Fibroblast of the aortic adventitia (primary cell): ENCODE data around the gene ARMH4. TPM values are rescaled to one million over a fixed set of nuclear protein-coding genes. Genes with fewer than 3 reads are reported as not detected.

Experiments used
- DNase-seq: peaks from one replicate; pipeline ENCODE4 v3.0.0-alpha.2; 2010; ENCODE audit warnings: low read depth
- H3K4me3 ChIP-seq: 2 replicates; pipeline ENCODE4 v1.5.1; 2011; ENCODE audit warnings: low read depth, mild to moderate bottlenecking, control low read depth, low read length, moderate library complexity
- CTCF ChIP-seq: IDR thresholded peaks from 2 replicates; pipeline ENCODE4 v1.5.1; 2011; ENCODE audit warnings: mild to moderate bottlenecking, low read length, control low read depth, inconsistent platforms; ENCODE audit not compliant: insufficient read depth
- total RNA-seq: library from RNA; depleted of rRNA; stranded (reverse); fragments of >200 nt; gene quantifications from 2 replicates; pipeline ENCODE4 v1.2.3, GENCODE V29; 2012; ENCODE audit warnings: low replicate concordance

The ARMH4 gene
- total RNA-seq, 1 donor, result 4.2 TPM

GRCh38 chr14:58073516-58073915 is 78.5 kb downstream of the ARMH4 start:
- H3K4me3 ChIP-seq, result no peak overlapping the region
- no peak for DNase-seq
- no peak for TF ChIP-seq CTCF

- H3K4me3 ChIP-seq, result peak overlapping the region; percentile 7
- peak; percentile 88 for DNase-seq
- TF ChIP-seq CTCF, result peak; percentile 80
Measured at GRCh38 chr14:58072288-58073071, 79.5 kb downstream of the ARMH4 start.

GRCh38 chr14:58071341-58071740 is 80.7 kb downstream of the ARMH4 start:
- H3K4me3 ChIP-seq, result no peak overlapping the region
- DNase-seq, result peak; percentile 94
- no peak for TF ChIP-seq CTCF

GRCh38 chr14:58068306-58068705 is 83.7 kb downstream of the ARMH4 start:
- no peak for DNase-seq
- no peak overlapping the region for H3K4me3 ChIP-seq
- TF ChIP-seq CTCF, result no peak

GRCh38 chr14:58066115-58066514 is 85.9 kb downstream of the ARMH4 start:
- H3K4me3 ChIP-seq, result no peak overlapping the region
- no peak for TF ChIP-seq CTCF
- DNase-seq, result no peak

GRCh38 chr14:58061581-58061980 is 90.4 kb downstream of the ARMH4 start:
- no peak for TF ChIP-seq CTCF
- DNase-seq, result no peak
- no peak overlapping the region for H3K4me3 ChIP-seq

- H3K4me3 ChIP-seq, result no peak overlapping the region
- TF ChIP-seq CTCF, result no peak
- no peak for DNase-seq
Measured at GRCh38 chr14:58060898-58061297, 91.1 kb downstream of the ARMH4 start.
